PC-3 (cell line): Measurements from ENCODE around the gene RBM14.

Experiments used
- CTCF ChIP-seq: fragments of 300-600 bp; sonication (generic); conservative IDR thresholded peaks from 2 replicates; pipeline ENCODE4 v1.5.1; 2017; ENCODE audit warnings: antibody characterized with exemption, low read depth, mild to moderate bottlenecking, low read length
- EZH2 ChIP-seq: fragments of 300-600 bp; sonication (generic); IDR thresholded peaks from one replicate; pipeline ENCODE4 v1.6.1; 2017; ENCODE audit warnings: antibody characterized with exemption, mild to moderate bottlenecking, low read length; ENCODE audit not compliant: unreplicated experiment

GRCh38 chr11:66598993-66599392 is 17.4 kb upstream of the RBM14 start:
- no peak for TF ChIP-seq CTCF
- no peak for TF ChIP-seq EZH2
